Neural progenitor cell (in vitro differentiated cells): Measurements from ENCODE around the gene TTYH3. TPM values are rescaled to one million over a fixed set of nuclear protein-coding genes. Genes with fewer than 3 reads are reported as not detected.

Experiments used
- DNase-seq: peaks from one replicate; pipeline ENCODE4 v3.0.0-alpha.2; 2016; ENCODE audit warnings: low spot score
- H2AFZ ChIP-seq: fragments of 200-600 bp; sonication (generic); replicated peaks from 2 replicates; pipeline ENCODE4 v1.6.1; 2016; ENCODE audit warnings: antibody characterized with exemption
- H3F3A ChIP-seq: fragments of 200-600 bp; sonication (generic); 2 replicates; pipeline ENCODE4 v1.6.1; 2016; ENCODE audit warnings: antibody characterized with exemption, low read depth
- H3K27ac ChIP-seq: fragments of 200-600 bp; sonication (generic); 2 replicates; pipeline ENCODE4 v1.5.1; 2016; ENCODE audit warnings: mild to moderate bottlenecking
- H3K27me3 ChIP-seq: fragments of 200-600 bp; sonication (generic); 2 replicates; pipeline ENCODE4 v1.6.1; 2016; ENCODE audit warnings: mild to moderate bottlenecking, moderate library complexity
- H3K36me3 ChIP-seq: fragments of 200-600 bp; sonication (generic); 2 replicates; pipeline ENCODE4 v1.5.1; 2016
- H3K4me1 ChIP-seq: fragments of 200-600 bp; sonication (generic); 2 replicates; pipeline ENCODE4 v1.6.1; 2016; ENCODE audit warnings: mixed run types
- H3K4me2 ChIP-seq: fragments of 200-600 bp; sonication (generic); 2 replicates; pipeline ENCODE4 v1.6.1; 2016
- H3K4me3 ChIP-seq: fragments of 200-600 bp; sonication (generic); 2 replicates; pipeline ENCODE4 v1.5.1; 2016
- H3K79me2 ChIP-seq: fragments of 200-600 bp; sonication (generic); 2 replicates; pipeline ENCODE4 v1.6.1; 2016; ENCODE audit warnings: low read depth
- H3K9ac ChIP-seq: fragments of 200-600 bp; sonication (generic); 2 replicates; pipeline ENCODE4 v1.6.1; 2016
- H3K9me3 ChIP-seq: fragments of 200-600 bp; sonication (generic); 2 replicates; pipeline ENCODE4 v1.5.1; 2016; ENCODE audit warnings: low read depth
- H4K20me1 ChIP-seq: fragments of 200-600 bp; sonication (generic); 2 replicates; pipeline ENCODE4 v1.6.1; 2016; ENCODE audit warnings: low read depth
- H3K27ac Mint-ChIP-seq: 3 replicates; pipeline ENCODE4 v1.8.0; 2021; ENCODE audit warnings: mixed read lengths
- H3K27me3 Mint-ChIP-seq: 2 replicates; pipeline ENCODE4 v1.8.0; 2022; ENCODE audit warnings: low read depth, mild to moderate bottlenecking, inconsistent platforms, moderate library complexity, mixed read lengths; ENCODE audit not compliant: insufficient read depth
- H3K36me3 Mint-ChIP-seq: 3 replicates; pipeline ENCODE4 v1.8.0; 2021; ENCODE audit warnings: mixed read lengths
- H3K4me1 Mint-ChIP-seq: 3 replicates; pipeline ENCODE4 v1.8.0; 2021; ENCODE audit warnings: mixed read lengths
- H3K4me3 Mint-ChIP-seq: 3 replicates; pipeline ENCODE4 v1.8.0; 2021; ENCODE audit warnings: mild to moderate bottlenecking, moderate library complexity, mixed read lengths
- H3K9me3 Mint-ChIP-seq: 3 replicates; pipeline ENCODE4 v1.8.0; 2020; ENCODE audit warnings: mixed read lengths
- EZH2 ChIP-seq: fragments of 200-600 bp; sonication (generic); IDR thresholded peaks from 2 replicates; pipeline ENCODE4 v1.6.1; 2017; ENCODE audit warnings: antibody characterized with exemption, mild to moderate bottlenecking, moderate library complexity
- EZH2phosphoT487 ChIP-seq: fragments of 200-600 bp; sonication (generic); IDR thresholded peaks from 2 replicates; pipeline ENCODE4 v1.6.1; 2017; ENCODE audit warnings: antibody characterized with exemption
- total RNA-seq: library from RNA; depleted of rRNA; stranded (reverse); fragments of >200 nt; gene quantifications from 2 replicates; pipeline ENCODE4 v1.2.3, GENCODE V29; 2015; ENCODE audit warnings: low replicate concordance
- TF ChIP-seq, protein P1 (sequence below): fragments of 200-600 bp; sonication (generic); IDR thresholded peaks from 2 replicates; pipeline ENCODE4 v1.5.1; 2017; ENCODE audit warnings: antibody characterized with exemption, mild to moderate bottlenecking

The TTYH3 gene
- total RNA-seq, 1 donor from 2014 or later = 13.2 TPM

- no peaks in the 10 kb centered on the region for H3K36me3 ChIP-seq
- H4K20me1 ChIP-seq = no peaks in the 10 kb centered on the region
- H3K36me3 Mint-ChIP-seq = peaks cover 2% of the 10 kb centered on the region
- H3K79me2 ChIP-seq = no peaks in the 10 kb centered on the region
- no peak overlapping the region for H3K4me3 Mint-ChIP-seq
- H3K27ac ChIP-seq = peak overlapping the region; percentile 29
- H3K27ac Mint-ChIP-seq = no peak overlapping the region
- no peak overlapping the region for H3K9ac ChIP-seq
- H3K4me1 Mint-ChIP-seq = no peaks in the 10 kb centered on the region
- no peak for TF ChIP-seq EZH2
- no peaks in the 10 kb centered on the region for H3K9me3 Mint-ChIP-seq
- no peaks in the 10 kb centered on the region for H3K27me3 ChIP-seq
- DNase-seq = no peak
- H3K9me3 ChIP-seq = no peaks in the 10 kb centered on the region
- no peak overlapping the region for H3K4me2 ChIP-seq
- H3K4me1 ChIP-seq = no peaks in the 10 kb centered on the region
- peaks cover 20% of the 10 kb centered on the region for H3K27me3 Mint-ChIP-seq
- H2AFZ ChIP-seq = no peak overlapping the region
- no peaks in the 10 kb centered on the region for H3F3A ChIP-seq
- H3K4me3 ChIP-seq = no peak overlapping the region
Observed at GRCh38 chr7:2663121-2663886, 31.5 kb downstream of the TTYH3 start.

DNA sequence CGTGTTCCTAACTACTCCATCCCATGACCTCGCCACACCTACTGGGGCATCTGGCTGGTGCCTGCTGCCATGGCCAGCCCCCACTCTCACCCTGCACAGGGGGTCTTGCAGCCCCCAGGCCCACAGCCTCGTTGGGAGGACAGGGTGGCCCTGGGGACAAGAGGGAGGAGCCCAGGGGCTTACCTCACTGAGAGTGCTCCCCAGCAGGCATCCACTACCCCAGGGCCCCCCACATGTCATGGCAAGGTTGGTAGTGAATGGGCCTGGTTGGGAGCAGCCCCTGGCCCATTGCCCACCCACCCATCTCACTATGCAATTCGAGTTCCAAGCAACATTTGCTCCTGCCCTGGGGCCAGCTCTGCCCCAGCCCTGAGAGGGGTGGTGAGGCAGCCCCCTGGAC, 32.2 kb downstream of the TTYH3 start:
- Histone ChIP-seq H3K27ac (no peak overlapping the region), H3K4me3 (no peak overlapping the region), H3K4me1 (no peaks in the 10 kb centered on the region), H3F3A (no peaks in the 10 kb centered on the region), H4K20me1 (no peaks in the 10 kb centered on the region), H3K9me3 (no peaks in the 10 kb centered on the region), H3K27me3 (no peaks in the 10 kb centered on the region), H3K36me3 (no peaks in the 10 kb centered on the region), H3K9ac (no peak overlapping the region), H3K4me2 (no peak overlapping the region), H3K79me2 (no peaks in the 10 kb centered on the region), H2AFZ (no peak overlapping the region)
- no peak overlapping the region for H3K27ac Mint-ChIP-seq
- H3K27me3 Mint-ChIP-seq = peaks cover 21% of the 10 kb centered on the region
- no peaks in the 10 kb centered on the region for H3K9me3 Mint-ChIP-seq
- DNase-seq = no peak
- H3K36me3 Mint-ChIP-seq = peaks cover 2% of the 10 kb centered on the region
- no peak overlapping the region for H3K4me3 Mint-ChIP-seq
- no peak for TF ChIP-seq EZH2phosphoT487
- TF ChIP-seq EZH2 = no peak
- TF ChIP-seq, protein P1, sequence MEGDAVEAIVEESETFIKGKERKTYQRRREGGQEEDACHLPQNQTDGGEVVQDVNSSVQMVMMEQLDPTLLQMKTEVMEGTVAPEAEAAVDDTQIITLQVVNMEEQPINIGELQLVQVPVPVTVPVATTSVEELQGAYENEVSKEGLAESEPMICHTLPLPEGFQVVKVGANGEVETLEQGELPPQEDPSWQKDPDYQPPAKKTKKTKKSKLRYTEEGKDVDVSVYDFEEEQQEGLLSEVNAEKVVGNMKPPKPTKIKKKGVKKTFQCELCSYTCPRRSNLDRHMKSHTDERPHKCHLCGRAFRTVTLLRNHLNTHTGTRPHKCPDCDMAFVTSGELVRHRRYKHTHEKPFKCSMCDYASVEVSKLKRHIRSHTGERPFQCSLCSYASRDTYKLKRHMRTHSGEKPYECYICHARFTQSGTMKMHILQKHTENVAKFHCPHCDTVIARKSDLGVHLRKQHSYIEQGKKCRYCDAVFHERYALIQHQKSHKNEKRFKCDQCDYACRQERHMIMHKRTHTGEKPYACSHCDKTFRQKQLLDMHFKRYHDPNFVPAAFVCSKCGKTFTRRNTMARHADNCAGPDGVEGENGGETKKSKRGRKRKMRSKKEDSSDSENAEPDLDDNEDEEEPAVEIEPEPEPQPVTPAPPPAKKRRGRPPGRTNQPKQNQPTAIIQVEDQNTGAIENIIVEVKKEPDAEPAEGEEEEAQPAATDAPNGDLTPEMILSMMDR = no peak
- H3K4me1 Mint-ChIP-seq = no peaks in the 10 kb centered on the region

- Histone ChIP-seq H3K27me3 (peaks cover 2% of the 10 kb centered on the region), H3K9me3 (no peaks in the 10 kb centered on the region), H3K4me1 (no peaks in the 10 kb centered on the region), H2AFZ (no peak overlapping the region), H3F3A (no peaks in the 10 kb centered on the region), H3K36me3 (no peaks in the 10 kb centered on the region), H4K20me1 (no peaks in the 10 kb centered on the region), H3K4me3 (no peak overlapping the region), H3K79me2 (no peaks in the 10 kb centered on the region), H3K9ac (no peak overlapping the region), H3K27ac (no peak overlapping the region), H3K4me2 (no peak overlapping the region)
- Mint-ChIP-seq H3K27ac (no peak overlapping the region), H3K27me3 (peaks cover 25% of the 10 kb centered on the region), H3K4me3 (no peak overlapping the region), H3K9me3 (no peaks in the 10 kb centered on the region), H3K4me1 (no peaks in the 10 kb centered on the region), H3K36me3 (peaks cover 2% of the 10 kb centered on the region)
- DNase-seq = no peak
- TF ChIP-seq, protein P1 = no peak
- TF ChIP-seq EZH2 (no peak), EZH2phosphoT487 (no peak)
Observed at GRCh38 chr7:2665359-2665791, 33.6 kb downstream of the TTYH3 start.

DNA sequence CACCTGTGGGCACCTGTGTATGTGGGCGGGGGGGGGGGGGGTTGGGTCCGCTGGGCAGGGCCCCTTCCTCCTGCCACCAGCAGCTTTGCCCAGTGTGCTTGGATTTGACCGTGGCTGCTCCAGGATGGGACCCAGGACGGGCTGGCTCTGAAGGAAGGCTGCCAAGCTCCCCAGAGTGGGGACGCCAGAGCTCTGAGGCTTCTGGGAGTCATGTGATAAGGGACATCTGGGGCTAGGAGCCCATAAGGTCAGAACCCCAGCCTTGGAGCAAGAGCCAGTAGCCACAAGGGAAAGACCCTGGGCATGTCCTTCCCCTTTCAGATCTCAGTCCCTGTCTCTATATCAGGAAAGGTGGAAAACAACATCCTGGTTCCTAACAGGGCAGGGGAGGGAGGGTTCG, 34.4 kb downstream of the TTYH3 start:
- Mint-ChIP-seq H3K4me3 (no peak overlapping the region), H3K9me3 (no peaks in the 10 kb centered on the region), H3K4me1 (no peaks in the 10 kb centered on the region), H3K27me3 (peaks cover 27% of the 10 kb centered on the region), H3K36me3 (peaks cover 2% of the 10 kb centered on the region), H3K27ac (no peak overlapping the region)
- H3K79me2 ChIP-seq = no peaks in the 10 kb centered on the region
- DNase-seq = no peak
- no peak overlapping the region for H3K27ac ChIP-seq
- H3K9me3 ChIP-seq = no peaks in the 10 kb centered on the region
- no peak overlapping the region for H3K4me2 ChIP-seq
- H3K27me3 ChIP-seq = peaks cover 7% of the 10 kb centered on the region
- H2AFZ ChIP-seq = no peak overlapping the region
- H3K36me3 ChIP-seq = no peaks in the 10 kb centered on the region
- no peak overlapping the region for H3K9ac ChIP-seq
- no peaks in the 10 kb centered on the region for H4K20me1 ChIP-seq
- H3K4me1 ChIP-seq = no peaks in the 10 kb centered on the region
- TF ChIP-seq EZH2 (no peak), EZH2phosphoT487 (no peak)
- TF ChIP-seq, protein P1 = no peak
- H3K4me3 ChIP-seq = no peak overlapping the region
- no peaks in the 10 kb centered on the region for H3F3A ChIP-seq
